BE2C (cell line): ENCODE results near the gene MADD.

Experiments used
- DNase-seq: peaks from one replicate; pipeline ENCODE4 v3.0.0-alpha.2; 2020
- H3K27me3 ChIP-seq: fragments of 250-450 bp; sonication (Bioruptor Pico); 2 replicates; pipeline ENCODE4 v1.5.1; 2020; ENCODE audit warnings: mild to moderate bottlenecking
- H3K36me3 ChIP-seq: fragments of 250-450 bp; sonication (Bioruptor Pico); 2 replicates; pipeline ENCODE4 v1.5.1; 2020; ENCODE audit warnings: mild to moderate bottlenecking
- H3K4me1 ChIP-seq: fragments of 250-450 bp; sonication (Bioruptor Pico); 2 replicates; pipeline ENCODE4 v1.5.1; 2020
- H3K4me3 ChIP-seq: 2 replicates; pipeline ENCODE4 v1.5.1; 2011; ENCODE audit warnings: low read depth, low read length
- H3K9me3 ChIP-seq: fragments of 250-450 bp; sonication (Bioruptor Pico); 2 replicates; pipeline ENCODE4 v1.5.1; 2020
- CTCF ChIP-seq: IDR thresholded peaks from 2 replicates; pipeline ENCODE4 v1.5.1; 2012; ENCODE audit warnings: mild to moderate bottlenecking, low read depth, low read length

MADD gene

GRCh38 chr11:47357985-47358730 lies 88.2 kb downstream of the MADD start:
- H3K4me3 ChIP-seq = no peak overlapping the region
- no peaks in the 10 kb centered on the region for H3K4me1 ChIP-seq
- H3K27me3 ChIP-seq = no peaks in the 10 kb centered on the region
- DNase-seq = no peak
- no peaks in the 10 kb centered on the region for H3K36me3 ChIP-seq
- TF ChIP-seq CTCF = no peak
- H3K9me3 ChIP-seq = no peaks in the 10 kb centered on the region

GRCh38 chr11:47358731-47359051 lies 88.8 kb downstream of the MADD start:
- H3K4me3 ChIP-seq = no peak overlapping the region
- no peaks in the 10 kb centered on the region for H3K36me3 ChIP-seq
- TF ChIP-seq CTCF = no peak
- H3K9me3 ChIP-seq = no peaks in the 10 kb centered on the region
- no peak for DNase-seq
- no peaks in the 10 kb centered on the region for H3K27me3 ChIP-seq
- H3K4me1 ChIP-seq = no peaks in the 10 kb centered on the region

- H3K9me3 ChIP-seq = no peaks in the 10 kb centered on the region
- DNase-seq = no peak
- no peaks in the 10 kb centered on the region for H3K4me1 ChIP-seq
- TF ChIP-seq CTCF = no peak
- no peaks in the 10 kb centered on the region for H3K36me3 ChIP-seq
- no peak overlapping the region for H3K4me3 ChIP-seq
- H3K27me3 ChIP-seq = no peaks in the 10 kb centered on the region
Measured at GRCh38 chr11:47359162-47359561, 89.2 kb downstream of the MADD start.

GRCh38 chr11:47359586-47359985 lies 89.7 kb downstream of the MADD start:
- no peaks in the 10 kb centered on the region for H3K4me1 ChIP-seq
- no peak for DNase-seq
- no peaks in the 10 kb centered on the region for H3K36me3 ChIP-seq
- TF ChIP-seq CTCF = no peak
- no peaks in the 10 kb centered on the region for H3K27me3 ChIP-seq
- H3K9me3 ChIP-seq = no peaks in the 10 kb centered on the region
- H3K4me3 ChIP-seq = no peak overlapping the region

GRCh38 chr11:47360341-47360740 lies 90.4 kb downstream of the MADD start:
- Histone ChIP-seq H3K27me3 (no peaks in the 10 kb centered on the region), H3K9me3 (no peaks in the 10 kb centered on the region), H3K4me1 (no peaks in the 10 kb centered on the region), H3K4me3 (no peak overlapping the region), H3K36me3 (no peaks in the 10 kb centered on the region)
- no peak for TF ChIP-seq CTCF
- DNase-seq = no peak

- no peak for DNase-seq
- Histone ChIP-seq H3K4me1 (no peaks in the 10 kb centered on the region), H3K36me3 (no peaks in the 10 kb centered on the region), H3K4me3 (no peak overlapping the region), H3K9me3 (no peaks in the 10 kb centered on the region), H3K27me3 (no peaks in the 10 kb centered on the region)
- no peak for TF ChIP-seq CTCF
Measured at GRCh38 chr11:47361419-47361818, 91.5 kb downstream of the MADD start.
